T-helper 2 cell treated with Interferon-gamma antibody and Interleukin-4, amounts not matched to agents 100 ng/mL and 5 ng/mL, for 36 hours (primary cell): ENCODE results near the gene ZFAND2B. TPM values are rescaled to one million over a fixed set of nuclear protein-coding genes. Genes with fewer than 3 reads are reported as not detected.
"Not testable (repeated sequence)": the region's sequence is repeated elsewhere in the genome, so short reads cannot be mapped to it uniquely, and the experiment has no call there.

Source experiments
- intact Hi-C: fragments of 100-400 bp; cut with micrococcal nuclease; formaldehyde crosslinking; loops from one replicate; pipeline ENCODE4 v1.15.1; 2023
- total RNA-seq: library from RNA; stranded (reverse); gene quantifications from 2 replicates; pipeline ENCODE4 v1.2.3, GENCODE V29; 2022

Gene ZFAND2B
- total RNA-seq, 1 donor from 2014 or later = 53.0 TPM

- intact Hi-C loops = not testable (repeated sequence)
These were observed 5.9 kb upstream of the ZFAND2B start for GRCh38 chr2:219200502-219201326.

- intact Hi-C loops = not testable (repeated sequence)
These were observed 5.3 kb upstream of the ZFAND2B start for GRCh38 chr2:219201331-219201730.

- intact Hi-C loops = loop anchor here (5.0 kb wide), 2 partner anchors 147 to 532 kb away; partner anchors contain the start of genes RNF25 and STK36
These were observed 2.0 kb upstream of the ZFAND2B start for GRCh38 chr2:219204425-219205164.

GRCh38 chr2:219205165-219205538, 1.4 kb upstream of the ZFAND2B start:
- intact Hi-C loops = loop anchor here (5.0 kb wide), 2 partner anchors 148 to 533 kb away; partner anchors contain the start of genes RNF25 and STK36

GRCh38 chr2:219205981-219206327, 628 bp upstream of the ZFAND2B start:
- intact Hi-C loops = loop anchor here (1.0 to 5.0 kb wide), 12 partner anchors 13 to 534 kb away; partner anchors contain the start of genes ANKZF1, ATG9A, CHPF and DNAJB2

GRCh38 chr2:219207134-219207883, 727 bp downstream of the ZFAND2B start:
- intact Hi-C loops = loop anchor here (5.0 kb wide), 2 partner anchors 150 to 535 kb away; partner anchors contain the start of genes RNF25 and STK36

GRCh38 chr2:219207884-219208740, 1.5 kb downstream of the ZFAND2B start:
- intact Hi-C loops = loop anchor here (5.0 kb wide), 2 partner anchors 151 to 536 kb away; partner anchors contain the start of genes RNF25 and STK36

- intact Hi-C loops = loop anchor here (5.0 kb wide), 2 partner anchors 152 to 537 kb away; partner anchors contain the start of genes RNF25 and STK36
These were observed 2.9 kb downstream of the ZFAND2B start for GRCh38 chr2:219209236-219210195.

GRCh38 chr2:219210196-219210885, 3.8 kb downstream of the ZFAND2B start:
- intact Hi-C loops = no loop called here

GRCh38 chr2:219210886-219211362, 4.3 kb downstream of the ZFAND2B start:
- intact Hi-C loops = loop anchor here (1.0 kb wide), 2 partner anchors 34 to 51 kb away; partner anchors contain the start of gene NHEJ1

DNA sequence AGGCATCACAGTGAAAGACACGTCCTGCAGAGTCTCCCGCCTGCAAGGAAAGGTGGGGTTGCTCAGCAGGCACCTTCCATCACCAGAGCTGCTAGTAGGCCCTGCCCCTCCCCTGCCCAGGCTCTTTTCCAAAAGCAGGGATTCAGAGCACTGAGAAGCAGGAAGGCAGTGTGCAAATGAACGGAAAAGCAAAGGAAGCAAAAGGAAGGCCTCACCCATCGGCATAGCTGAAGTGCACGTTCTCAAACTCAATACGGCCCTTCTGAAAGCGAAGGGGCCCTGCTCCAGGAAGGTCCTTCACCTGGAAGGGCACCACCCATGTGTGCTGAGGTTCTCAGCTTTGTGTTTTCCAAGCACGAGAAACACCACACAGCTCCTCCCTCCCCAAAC, 6.4 kb downstream of the ZFAND2B start:
- intact Hi-C loops = no loop called here

- intact Hi-C loops = no loop called here
These were observed 7.0 kb downstream of the ZFAND2B start for GRCh38 chr2:219213486-219214071.

- intact Hi-C loops = no loop called here
These were observed 7.6 kb downstream of the ZFAND2B start for GRCh38 chr2:219214141-219214540.

- intact Hi-C loops = no loop called here
These were observed 8.2 kb downstream of the ZFAND2B start for GRCh38 chr2:219214786-219215185.

DNA sequence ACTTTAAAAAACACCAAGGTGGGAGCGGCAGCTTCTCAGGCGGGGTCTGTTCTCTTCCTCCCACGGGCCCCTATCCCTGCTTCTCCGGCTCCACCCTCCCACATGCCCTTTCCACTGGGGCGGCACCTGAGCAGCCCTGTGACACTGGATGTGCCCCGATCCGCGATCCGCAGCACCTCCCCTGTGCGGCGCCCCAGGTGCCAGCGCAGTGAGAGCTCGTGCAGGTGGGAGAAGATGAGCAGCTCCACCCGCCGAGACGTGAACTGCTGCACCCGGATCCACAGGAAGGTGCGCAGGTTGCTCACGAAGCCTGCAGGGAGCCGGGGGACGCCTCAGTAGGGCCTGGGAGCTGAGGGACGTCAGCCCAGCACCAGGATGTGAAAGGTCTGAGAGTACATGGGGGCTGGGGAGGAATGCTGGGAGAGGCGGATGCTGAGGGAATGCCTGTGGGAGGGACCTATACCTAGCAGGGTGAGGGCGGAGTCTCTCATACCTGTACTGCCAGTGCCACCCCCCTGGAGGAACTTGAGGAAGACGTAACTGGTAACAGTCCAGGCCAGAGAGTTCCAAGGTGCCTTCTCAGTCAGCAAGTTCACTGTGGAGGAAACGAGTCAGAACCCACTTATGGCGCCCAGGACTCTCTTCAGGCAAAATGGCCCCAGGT, 9.4 kb downstream of the ZFAND2B start:
- intact Hi-C loops = no loop called here

- intact Hi-C loops = no loop called here
These were observed 9.9 kb downstream of the ZFAND2B start for GRCh38 chr2:219216535-219216915.

DNA sequence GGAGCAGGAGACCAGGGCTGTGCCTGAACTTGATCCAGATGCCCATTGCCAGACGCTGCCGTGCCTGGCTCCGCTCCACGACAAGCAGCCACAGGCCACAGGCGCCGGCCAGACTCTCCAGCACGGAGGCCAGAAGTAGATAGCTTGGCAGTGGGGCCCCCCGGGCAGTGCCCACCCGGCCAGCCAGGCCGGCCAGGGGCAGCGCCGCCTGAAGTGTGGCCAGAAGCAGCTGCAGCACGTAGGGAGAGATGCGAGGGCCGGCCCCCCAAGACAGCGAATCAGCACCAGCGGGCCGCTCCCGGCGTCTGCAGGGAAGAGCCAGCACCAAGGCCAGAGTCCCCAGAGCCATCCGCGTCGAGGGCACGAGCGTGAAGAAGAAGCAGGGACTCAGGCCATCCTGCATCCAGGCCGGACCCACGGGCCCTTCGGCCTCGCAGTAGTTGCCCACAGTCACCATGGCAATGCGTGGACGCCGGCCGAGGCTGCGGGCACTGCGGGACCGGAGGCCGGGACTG, 11.7 kb downstream of the ZFAND2B start:
- intact Hi-C loops = loop anchor here (1.0 to 2.0 kb wide), 4 partner anchors 27 to 61 kb away; partner anchors contain the start of genes CNPPD1, DNAJB2, GLB1L and NHEJ1
